Esophagus muscularis mucosa (tissue), 4 donors: ENCODE data around the gene PSMA3.

Source experiments
- EP300 ChIP-seq: sonication (generic); formaldehyde crosslinking; IDR thresholded peaks from one replicate; pipeline ENCODE4 v1.6.1; 2017; ENCODE audit warnings: antibody characterized with exemption
- POLR2A ChIP-seq: fragments of 450-650 bp; IDR thresholded peaks from one replicate; pipeline ENCODE4 v1.6.1; 2017; ENCODE audit warnings: antibody characterized with exemption, moderate library complexity, mild to moderate bottlenecking, low read depth
- TF ChIP-seq, protein P1 (sequence below), 3 experiments: fragments of 200-600 bp in 2 of 3; fragments of 450-650 bp in 1 of 3; sonication (generic) in 2 of 3; IDR thresholded peaks; one replicate each; pipeline ENCODE4 v1.5.1; 2017 to 2019; ENCODE audit warnings: antibody characterized with exemption in 3 of 3, mild to moderate bottlenecking in 2 of 3, moderate library complexity in 1 of 3

DNA sequence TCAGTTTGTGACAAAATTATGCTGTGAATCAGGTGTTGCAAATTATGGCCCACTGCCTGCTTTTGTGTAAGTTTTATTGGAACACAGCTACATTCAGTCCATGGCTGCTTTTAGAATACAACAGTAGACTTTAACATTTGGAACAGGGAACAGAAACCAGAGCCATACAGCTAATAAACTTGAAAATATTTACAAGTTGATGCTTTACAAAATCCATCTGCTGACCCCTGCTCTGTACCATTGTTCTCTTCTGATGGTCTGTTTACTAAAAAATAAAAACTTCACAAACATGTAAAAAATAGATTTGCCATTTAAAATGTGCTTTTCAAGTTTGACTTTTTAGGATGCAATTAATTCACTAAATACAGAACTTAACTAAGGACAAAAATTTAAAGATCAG, 20.8 kb downstream of the PSMA3 start:
- TF ChIP-seq, protein P1, sequence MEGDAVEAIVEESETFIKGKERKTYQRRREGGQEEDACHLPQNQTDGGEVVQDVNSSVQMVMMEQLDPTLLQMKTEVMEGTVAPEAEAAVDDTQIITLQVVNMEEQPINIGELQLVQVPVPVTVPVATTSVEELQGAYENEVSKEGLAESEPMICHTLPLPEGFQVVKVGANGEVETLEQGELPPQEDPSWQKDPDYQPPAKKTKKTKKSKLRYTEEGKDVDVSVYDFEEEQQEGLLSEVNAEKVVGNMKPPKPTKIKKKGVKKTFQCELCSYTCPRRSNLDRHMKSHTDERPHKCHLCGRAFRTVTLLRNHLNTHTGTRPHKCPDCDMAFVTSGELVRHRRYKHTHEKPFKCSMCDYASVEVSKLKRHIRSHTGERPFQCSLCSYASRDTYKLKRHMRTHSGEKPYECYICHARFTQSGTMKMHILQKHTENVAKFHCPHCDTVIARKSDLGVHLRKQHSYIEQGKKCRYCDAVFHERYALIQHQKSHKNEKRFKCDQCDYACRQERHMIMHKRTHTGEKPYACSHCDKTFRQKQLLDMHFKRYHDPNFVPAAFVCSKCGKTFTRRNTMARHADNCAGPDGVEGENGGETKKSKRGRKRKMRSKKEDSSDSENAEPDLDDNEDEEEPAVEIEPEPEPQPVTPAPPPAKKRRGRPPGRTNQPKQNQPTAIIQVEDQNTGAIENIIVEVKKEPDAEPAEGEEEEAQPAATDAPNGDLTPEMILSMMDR (IDR thresholded peaks at IDR 0.05) = no peak
- TF ChIP-seq EP300 = no peak
- TF ChIP-seq POLR2A = no peak
